CD4-positive, alpha-beta T cell treated with Interleukin-17A for 1 hour (primary cell): ENCODE results near the gene JCHAIN.
"Not testable (repeated sequence)": the region's sequence is repeated elsewhere in the genome, so short reads cannot be mapped to it uniquely, and the experiment has no call there.

Source experiments
- DNase-seq: peaks from one replicate; pipeline ENCODE4 v3.0.0-alpha.2; 2020

JCHAIN gene

DNA sequence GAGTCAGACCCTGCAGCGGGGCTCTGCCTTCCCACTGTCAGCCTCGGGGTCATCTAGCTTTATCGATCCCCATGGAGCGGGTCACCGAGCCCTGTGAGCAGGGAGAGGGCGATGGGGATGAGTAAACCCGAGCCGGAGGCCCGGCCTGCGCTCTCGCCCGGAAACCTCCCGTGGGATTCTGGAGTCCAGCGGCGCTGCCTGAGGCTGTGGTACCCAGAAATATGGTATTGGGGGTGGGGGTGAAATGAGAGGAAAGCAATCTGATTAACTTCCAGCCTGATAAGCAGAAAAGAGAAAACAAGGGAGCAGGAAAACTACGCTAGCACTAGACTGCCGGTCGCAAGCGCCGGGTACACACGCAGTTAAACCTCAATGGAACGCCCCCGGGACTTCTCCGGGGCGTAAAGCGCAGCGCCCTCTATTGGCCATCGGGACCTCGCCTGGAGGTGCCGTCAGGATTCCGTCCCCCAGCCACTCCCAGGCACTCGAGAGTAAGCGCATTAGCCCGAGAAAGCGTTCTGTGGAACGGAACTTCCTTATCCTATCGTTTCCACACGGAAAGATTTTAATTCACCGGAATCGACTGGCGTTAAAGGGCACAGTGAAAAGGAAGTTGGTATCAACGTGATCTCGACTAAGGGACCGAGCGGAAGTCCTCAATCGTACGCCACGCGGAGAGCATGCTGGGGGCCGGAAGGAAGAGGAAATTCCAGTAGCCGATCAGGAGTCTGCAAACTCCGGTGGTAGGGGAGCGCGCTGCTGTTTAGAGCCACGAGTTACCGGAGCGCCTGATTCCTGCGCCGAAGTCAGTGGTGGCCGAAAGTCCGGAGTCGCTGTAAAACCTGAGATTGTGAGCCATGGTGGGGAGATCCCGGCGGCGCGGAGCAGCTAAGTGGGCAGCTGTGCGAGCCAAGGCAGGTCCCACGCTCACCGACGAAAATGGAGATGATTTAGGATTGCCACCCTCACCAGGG, 21.8 kb upstream of the JCHAIN start, which contains the start of gene UTP3:
UTP3 (plus strand) TSS at position 712 of the 974 bp plus-strand sequence; CDS start at position 858, 146 bp downstream.
- DNase-seq: peak; percentile 95

DNA sequence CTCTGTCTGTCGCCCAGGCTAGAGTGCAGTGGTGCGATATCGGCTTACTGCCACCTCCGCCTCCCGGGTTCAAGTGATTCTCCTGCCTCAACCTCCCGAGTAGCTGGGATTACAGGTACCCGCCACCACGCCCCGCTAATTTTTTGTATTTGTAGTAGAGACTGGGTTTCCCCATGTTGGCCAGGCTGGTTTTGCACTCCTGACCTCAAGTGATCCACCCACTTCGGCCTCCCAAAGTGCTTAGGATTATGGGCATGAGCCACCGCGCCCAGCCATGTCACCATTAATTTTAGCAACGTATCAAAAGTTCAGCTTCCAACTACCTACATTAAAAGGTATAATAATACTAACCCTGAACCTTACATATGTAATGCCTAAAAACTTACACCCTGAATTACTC, 21.1 kb upstream of the JCHAIN start:
- DNase-seq: peak; percentile 46

DNA sequence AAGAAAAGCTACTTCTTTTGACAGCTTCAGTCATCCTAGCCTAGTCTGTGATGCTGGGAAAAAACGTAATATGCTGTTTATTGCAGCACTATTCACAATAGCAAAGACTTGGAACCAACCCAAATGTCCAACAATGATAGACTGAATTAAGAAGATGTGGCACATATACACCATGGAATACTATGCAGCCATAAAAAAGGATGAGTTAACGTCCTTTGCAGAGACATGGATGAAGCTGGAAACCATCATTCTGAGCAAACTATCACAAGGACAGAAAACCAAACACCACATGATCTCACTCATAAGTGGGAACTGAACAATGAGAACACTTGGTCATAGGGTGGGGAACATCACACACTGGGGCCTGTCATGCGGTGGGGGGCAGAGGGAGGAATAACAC, 15.8 kb upstream of the JCHAIN start:
- DNase-seq: not testable (repeated sequence)

DNA sequence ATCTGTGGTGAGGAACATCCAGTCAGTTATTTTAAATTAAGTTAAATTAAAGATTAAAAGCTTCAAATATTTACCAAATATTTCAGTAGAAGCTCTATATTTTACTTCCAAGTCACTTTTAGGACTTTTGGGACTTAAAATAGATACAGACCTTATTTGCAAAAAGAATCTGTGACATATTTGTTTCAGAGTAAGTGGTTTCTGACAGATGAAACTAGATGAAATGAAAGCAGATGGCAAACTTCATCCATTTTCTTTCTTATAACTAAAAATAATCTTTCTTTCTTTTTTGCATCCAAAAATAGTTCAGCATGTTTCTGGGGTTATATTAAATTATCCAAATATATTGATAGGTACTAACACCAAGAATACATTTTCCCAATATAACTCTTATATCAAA, 15.4 kb upstream of the JCHAIN start:
- no peak for DNase-seq

DNA sequence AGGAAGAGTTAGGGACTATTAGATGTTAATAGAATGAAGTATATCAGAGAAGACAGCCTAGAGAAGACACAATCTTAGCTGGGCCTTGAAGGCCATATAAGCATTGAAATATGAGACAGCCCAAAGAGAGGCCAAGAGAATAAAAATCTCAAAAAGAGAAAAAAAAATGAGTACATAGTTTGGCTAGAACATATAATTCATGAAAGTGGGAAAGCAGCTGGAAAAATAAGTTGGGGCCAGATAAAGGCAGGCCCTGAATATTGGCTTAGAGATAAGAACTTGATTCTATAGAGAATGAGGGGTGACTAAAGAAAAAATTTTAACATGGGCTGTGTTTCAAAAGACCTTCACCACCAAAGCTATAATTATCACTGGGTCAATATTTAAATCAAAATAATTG, 14.6 kb upstream of the JCHAIN start:
- no peak for DNase-seq

DNA sequence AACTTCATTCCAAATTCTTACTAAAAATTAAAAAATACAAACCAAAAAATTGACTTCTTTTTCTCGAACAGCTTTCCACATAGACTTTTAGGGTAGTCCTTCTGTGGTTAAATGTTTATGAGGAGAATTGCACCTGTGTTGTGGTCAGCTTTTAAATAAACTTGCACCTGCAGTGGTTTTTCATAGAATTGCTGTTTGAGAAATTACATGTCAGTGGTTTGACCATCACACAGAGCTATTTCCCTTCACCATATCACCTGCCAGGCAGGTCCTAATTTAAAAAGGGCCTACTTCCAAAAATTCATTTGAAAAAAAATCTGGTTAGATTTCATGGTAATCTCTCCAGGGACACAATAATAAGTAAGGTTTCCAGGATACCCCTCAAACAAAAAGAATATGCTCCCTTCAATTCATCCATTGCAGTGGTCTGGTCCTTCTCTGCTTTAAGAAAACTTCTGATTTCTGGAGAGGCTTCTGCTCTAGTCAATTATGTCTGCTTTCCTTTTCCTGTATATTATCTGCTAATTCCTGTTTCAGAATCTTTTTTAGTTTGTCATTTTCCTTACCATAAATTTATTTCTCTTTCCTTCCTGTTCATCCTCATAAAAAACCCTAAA, 12.2 kb upstream of the JCHAIN start:
- DNase-seq: no peak

DNA sequence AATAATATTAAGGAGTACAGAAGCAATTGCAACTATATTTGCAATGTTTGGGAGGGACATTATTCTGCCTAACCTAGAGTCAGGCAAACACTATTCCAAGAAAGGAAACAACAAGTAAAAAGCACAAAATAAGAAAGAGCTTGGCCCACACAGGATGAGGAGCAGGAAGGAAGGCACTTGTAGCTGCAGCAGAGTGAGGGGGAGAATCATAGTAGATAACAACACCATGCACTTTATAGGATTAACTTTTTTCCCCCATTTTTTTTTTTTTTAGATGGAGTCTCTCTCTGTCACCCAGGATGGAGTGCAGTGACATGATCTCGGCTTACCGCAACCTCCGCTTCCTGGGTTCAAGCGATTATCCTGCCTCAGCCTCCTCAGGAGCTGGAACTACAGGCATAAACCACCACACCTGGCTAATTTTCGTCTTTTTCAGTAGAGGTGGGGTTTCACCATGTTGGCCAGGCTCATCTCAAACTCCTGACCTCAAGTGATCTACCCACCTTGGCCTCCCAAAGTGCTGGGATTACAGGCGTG, 10.3 kb upstream of the JCHAIN start:
- DNase-seq: no peak

DNA sequence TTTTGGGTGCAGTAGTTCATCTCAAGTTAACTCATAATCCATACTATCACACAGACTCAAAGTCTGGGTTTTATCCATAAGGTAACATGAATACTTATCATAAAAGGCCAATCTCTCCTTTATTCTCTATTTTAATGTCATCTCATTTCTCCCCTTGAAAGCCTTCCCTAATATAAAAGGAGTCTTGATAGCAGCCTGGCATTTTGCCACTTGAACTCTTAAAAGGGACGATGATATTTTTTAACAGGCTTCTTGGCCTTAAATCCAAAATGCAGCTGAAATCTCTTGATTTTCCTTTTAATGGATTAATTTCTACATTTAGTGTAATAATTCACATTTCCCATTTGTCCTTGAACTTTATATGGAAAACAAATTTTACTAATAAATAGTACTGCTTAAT, 8.4 kb upstream of the JCHAIN start:
- DNase-seq: no peak

DNA sequence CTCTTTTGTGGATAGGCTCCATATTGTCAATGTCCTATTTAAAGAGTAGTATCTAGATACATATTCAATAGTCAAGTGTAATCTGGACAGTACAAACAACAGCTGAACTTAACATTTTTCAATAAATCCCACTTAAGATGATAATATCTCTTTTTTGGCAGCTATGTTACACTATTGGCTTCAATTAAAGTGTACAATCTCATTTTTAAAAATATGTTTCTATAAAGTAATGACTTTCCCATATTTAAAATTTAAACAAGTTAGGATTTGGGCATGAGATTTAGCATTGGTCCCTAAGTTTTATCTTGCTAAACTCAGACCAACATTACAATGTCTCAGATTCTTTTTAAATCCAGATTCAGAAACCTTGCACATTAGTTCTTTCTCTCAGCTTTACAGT, 7.9 kb upstream of the JCHAIN start:
- DNase-seq: no peak

DNA sequence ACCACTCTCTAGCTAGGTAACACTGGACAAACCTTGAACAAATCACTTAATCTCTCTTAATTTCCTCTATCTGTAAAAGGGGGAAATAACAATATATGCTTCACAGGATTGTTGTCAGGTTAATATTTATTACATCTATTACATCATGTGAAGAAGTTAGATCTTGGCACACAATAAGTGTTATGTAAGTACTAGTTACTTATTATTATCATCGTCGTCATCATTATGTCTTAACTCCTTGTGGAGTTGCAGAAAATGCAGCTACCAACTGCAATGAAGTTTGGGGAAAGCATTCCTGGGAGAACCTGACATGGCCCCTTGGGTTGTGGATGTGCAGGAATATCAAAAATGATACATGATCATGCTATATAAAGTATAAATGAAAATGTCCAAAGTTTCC, 4.8 kb upstream of the JCHAIN start:
- no peak for DNase-seq

DNA sequence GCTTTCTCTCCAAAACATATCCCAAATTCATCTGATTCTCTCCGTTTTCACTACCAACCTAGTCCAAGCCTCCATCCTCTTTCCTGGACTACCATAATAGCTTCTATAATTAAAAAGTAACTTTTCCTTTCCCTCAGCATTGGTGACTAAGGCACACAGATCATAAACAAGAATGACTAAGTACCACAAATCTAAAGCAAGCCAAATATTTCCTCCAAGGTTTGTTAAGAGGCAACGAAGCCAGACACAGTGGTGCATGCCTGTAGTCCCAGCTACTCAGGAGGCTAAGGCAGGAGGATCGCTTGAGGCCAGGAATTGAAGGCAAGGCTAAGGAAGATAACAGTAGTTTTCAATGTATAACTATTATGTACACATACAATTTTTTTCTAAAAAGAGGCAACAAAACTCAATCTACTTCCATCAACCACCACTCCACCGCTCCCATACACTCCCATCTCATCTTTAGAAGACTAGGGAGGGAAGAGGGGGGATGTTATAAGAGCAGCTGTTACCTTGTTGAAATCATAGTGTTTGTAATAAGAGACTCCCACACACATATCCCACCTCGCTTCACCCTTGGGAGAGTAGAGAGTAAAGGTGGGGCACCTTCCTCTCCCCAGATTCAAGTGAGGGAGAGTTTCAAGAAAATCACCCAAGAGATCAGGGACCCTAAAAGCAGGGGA, 4.2 kb upstream of the JCHAIN start:
- no peak for DNase-seq

DNA sequence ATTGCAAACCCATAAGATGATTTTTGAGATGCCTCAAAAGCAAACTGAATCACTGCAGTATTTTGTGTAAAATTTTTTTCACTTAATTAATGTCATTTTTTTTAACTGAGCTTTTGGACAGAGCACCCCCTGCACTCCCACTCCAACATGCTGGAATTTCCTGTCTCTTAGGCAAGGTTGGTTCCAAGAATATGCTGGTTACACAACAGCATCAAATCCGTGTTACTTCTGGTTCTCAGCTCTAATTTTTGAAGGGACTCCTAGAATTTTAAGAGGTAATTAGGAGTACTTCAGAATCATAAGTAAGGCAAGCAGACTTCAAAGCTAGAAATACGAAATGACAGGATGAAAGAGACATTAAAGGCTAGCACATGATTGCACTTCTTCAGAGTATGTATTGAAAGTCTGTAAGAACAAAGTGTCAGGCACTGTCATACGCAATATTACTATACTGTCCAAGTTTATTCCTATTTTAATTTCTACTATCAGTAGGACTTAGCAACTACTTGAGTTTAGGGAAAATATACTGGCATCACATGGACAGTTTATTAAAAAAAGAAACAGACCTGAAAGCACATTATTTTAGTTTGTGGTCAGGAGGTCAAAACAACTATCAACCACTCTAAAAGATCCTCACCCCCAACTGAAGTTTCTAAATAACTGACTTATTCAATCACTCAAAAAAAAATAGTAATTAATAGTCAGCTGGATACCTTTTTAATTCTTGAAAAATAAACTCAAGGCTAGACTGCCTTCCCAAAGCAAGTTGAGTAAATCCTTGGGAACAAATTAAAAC, 1.6 kb upstream of the JCHAIN start:
- DNase-seq: no peak

DNA sequence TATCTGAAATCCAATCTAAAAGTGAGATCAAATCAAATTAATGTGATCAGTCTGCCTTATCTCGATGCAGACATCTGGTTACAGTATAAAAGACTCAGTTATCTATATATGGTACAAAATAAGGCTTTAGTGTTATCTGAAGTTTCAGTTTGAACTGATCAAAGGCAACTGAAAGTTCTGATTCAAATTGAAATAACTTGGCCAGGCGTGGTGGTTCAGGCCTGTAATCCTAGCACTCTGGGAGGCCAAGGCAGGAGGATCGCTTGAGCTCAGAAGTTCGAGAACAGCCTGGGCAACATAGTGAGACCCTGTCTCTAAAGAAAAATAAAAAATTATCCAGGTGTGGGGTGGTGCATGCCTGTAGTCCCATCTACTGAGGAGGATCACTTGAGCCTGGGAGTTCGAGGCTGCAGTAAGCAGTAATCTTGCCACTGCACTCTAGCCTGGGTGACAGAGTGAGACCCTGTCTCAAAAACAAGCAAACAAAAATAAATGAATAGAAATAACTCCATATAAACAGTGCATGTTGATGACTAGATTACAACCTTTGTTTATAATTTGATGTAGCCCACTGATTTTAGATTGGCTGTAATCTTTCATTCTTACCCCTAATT, 4.9 kb downstream of the JCHAIN start:
- not testable (repeated sequence) for DNase-seq

DNA sequence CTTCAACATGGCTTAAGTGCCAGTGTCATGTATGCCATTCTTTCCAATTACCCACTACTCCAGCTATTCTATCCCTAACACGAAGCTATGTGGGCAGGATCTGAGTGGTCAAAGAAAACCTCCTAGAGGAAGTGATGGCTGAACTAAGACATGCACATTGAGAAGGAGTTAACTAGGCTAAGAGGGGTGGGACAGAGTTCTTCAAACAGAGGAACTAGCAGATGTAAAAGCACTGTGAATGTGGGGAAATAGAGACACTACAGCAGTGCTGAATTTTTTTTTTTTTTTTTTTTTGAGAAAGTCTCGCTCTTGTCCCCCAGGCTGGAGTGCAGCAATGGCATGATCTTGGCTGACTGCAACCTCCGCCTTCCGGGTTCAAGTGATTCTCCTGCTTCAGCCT, 6.2 kb downstream of the JCHAIN start:
- DNase-seq: no peak

DNA sequence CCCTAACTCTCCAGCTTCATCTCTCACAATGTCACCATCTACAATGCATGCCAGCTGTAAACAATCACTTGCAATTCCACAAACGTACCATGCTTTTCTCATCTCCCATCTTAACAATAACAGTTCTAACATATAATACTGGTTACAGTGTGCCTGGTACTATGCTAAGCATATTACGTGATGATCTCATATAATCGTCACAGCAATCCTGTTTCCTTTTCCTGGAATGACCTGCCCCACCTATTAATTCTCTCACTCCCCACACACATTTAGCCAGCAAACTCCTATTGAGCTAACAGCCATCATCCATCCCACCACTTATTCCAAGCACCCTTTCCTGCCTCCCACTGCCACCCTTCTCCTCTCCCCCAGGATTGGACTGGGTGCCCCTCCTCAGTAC, 7.9 kb downstream of the JCHAIN start:
- DNase-seq: no peak

DNA sequence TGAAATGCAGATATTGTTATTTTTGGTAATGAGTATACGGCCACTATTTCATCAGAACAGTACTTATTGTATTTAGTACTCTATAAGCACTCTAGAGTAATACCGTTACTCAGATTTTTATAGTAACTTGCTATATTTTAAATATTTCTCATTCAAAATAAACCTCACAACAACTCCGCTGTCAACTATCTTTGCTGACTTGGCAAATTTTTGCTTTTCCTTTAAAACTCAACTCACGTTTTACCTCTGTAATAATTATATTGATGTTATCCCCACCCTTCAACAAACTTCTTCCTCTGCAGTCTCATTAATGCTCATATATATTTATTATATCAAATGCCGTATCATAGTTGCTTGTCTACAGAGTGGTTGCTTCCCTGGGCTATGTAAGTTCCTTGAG, 9.0 kb downstream of the JCHAIN start:
- no peak for DNase-seq

DNA sequence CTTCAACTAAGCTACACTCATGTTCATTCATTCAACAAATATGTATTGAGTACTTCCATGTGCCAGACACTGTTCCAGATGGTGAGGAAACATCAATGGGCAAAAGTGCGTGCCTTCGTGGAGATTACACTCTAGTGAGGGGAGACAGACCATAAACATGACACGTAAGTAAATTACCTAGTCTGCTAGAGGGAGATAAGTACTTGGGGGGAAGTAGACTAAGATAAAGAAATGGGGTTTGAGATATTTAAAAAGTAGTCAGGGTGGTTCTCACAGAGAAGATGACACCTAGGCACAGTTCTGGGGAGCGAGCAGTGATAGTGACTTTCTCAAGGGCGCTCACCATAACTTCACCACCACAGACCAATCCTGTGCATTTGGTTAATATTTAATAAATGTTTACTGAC, 11.7 kb downstream of the JCHAIN start:
- DNase-seq: no peak

DNA sequence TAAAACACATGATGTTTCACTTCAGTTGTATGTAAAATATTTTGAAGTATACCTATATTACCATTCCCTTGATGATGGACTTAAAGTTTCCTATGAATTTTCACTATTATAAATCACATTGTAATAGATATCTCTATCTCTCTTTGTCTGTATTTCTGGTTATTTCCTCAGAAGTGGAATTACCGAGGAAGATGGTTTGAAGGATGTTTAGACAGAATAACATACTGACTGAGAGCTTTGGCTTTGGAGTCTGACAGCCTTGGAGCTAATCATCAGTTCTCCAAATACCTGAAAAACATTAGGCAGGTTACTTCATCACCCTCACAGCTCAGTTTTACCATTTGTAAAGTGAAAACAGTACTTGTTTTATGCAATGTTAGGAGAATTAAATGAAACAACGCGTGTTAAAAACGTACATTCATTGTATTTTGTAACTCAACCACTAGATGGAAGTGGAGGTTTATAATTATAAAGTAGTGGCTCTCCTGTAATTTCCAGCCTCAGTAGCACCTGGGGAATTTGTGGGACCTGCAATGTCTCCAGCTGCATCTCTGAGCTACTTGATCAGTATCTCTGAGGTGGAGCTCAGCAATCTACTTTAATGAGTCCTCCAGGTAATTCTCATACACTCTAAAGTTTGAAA, 14.3 kb downstream of the JCHAIN start:
- peak; percentile 49 for DNase-seq

DNA sequence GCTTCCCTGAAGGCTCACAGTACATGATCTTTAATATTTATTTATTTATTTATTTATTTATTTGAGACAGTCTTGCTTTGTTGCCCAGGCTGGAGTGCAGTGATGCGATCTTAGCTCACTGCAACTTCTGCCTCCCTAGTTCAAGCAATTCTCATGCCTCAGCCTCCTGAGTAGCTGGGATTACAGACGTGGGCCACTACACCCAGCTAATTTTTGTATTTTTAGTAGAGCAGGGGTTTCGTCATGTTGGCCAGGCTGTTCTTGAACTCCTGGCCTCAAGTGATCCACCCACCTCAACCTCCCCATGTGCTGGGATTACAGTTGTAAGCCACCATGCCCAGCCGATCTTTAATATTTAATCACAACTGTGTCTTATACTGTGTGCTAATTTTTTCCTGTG, 15.6 kb downstream of the JCHAIN start:
- DNase-seq: not testable (repeated sequence)

DNA sequence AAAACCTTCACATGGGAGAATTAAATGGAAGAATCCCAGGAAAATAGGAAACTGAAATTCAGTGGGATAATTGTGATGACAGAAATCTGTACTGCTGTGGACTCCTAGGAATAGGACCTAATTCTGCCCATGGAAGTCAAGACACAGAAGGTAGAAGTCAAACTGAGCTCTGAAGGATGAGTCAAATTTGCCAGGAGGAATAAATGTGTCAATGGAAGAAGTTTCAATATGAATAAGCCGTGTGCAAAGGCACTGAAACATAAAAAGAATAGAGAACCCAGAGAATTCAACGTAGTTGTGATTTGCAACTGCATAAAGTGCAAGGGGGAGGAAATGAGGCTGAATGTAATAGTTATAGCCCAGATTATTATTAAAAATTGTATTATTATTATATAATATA, 26.1 kb downstream of the JCHAIN start:
- DNase-seq: no peak

DNA sequence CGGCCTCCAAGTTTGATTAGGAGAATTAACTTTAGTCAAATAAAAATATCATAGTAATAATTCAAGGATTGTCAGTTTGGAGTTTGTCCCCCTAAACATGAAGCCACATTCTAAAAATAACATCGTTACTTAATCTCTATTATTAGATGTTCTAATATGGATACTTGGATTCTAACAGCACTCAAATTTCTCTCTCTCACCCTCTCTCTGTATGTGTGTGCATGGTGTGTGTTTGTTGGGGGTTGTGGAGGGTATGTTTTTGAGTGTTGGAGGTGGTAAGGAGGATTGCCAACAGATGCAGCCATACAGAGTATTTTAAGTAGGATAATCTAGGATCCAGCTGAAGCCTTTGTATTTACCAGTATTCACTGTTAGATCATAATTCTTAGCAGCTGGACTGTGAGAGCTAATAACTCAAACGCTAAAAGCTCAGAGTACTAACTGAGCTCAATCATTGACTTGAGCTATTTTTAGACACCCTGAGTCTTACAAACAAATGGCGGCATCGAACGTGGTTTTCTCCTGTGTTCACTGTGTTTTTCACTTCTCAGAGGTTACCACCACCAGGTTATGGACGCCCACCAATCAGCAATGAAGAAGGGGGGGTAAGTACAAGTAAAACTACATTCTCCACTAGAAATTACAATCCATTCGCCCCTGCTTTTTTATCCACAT, 28.9 kb downstream of the JCHAIN start:
- no peak for DNase-seq
